NCI-H82 treated with DMSO at 0.1 percent for 48 hours (cell line): Measurements from ENCODE around the gene HARS2.
"Not testable (repeated sequence)": the region's sequence is repeated elsewhere in the genome, so short reads cannot be mapped to it uniquely, and the experiment has no call there.

Experiments used
- DNase-seq: peaks from one replicate; lab custom pipeline; 2025; ENCODE audit not compliant: unreplicated experiment; lab: John Stamatoyannopoulos, UW

The HARS2 gene, protein sequence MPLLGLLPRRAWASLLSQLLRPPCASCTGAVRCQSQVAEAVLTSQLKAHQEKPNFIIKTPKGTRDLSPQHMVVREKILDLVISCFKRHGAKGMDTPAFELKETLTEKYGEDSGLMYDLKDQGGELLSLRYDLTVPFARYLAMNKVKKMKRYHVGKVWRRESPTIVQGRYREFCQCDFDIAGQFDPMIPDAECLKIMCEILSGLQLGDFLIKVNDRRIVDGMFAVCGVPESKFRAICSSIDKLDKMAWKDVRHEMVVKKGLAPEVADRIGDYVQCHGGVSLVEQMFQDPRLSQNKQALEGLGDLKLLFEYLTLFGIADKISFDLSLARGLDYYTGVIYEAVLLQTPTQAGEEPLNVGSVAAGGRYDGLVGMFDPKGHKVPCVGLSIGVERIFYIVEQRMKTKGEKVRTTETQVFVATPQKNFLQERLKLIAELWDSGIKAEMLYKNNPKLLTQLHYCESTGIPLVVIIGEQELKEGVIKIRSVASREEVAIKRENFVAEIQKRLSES

DNA sequence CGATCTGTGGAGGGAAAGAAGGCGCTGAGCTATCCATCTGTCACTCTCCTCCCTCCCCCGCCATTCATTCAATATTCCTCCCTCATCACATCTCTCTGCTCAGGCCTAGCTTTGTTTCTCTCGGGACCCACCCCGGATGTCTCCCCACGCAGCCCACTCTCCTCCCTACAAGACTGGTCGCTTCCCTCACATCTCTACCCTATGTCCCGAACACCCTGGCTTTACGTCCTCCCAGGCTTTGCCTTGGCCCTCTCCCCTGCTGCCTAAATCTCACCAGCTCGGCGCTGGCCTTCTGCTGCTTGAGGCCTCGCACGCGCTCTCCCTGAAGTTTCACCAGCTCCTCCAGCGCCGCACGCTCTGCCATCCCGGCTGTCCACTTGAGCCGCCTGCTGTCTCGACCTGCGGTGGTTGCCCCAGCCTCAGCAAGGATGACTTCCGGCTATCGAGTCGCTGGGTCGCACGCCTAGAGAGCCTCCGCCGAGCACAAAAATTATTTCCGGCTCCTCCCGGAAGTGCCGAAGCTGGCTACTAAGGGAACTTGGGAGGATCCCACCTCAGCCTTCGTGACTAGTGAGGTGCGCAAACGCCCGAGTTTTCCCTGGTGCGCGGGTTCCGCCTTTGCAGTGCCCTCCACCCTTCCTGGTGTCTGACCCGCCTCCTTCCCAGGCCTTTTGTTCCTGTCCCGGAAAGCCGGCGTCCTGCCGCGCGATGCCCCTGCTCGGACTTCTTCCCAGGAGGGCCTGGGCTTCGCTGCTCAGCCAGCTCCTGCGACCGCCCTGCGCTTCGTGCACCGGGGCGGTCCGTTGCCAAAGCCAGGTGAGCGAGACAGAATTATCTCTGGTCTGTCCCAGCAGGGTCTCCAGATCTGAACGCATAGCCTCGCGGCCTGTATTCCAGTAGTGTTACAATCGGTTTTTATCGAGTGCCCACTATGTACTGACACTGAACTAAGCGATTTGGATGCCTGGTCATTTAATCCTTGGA lies at the start of gene HARS2, which contains the start of gene HARS1:
HARS2 (plus strand) TSS at position 515 of the 984 bp plus-strand sequence; CDS start at position 709, 194 bp downstream.
HARS1 (minus strand) TSS at position 430 of the 984 bp plus-strand sequence; CDS start at position 364, 66 bp downstream.
- DNase-seq = peak; percentile 49

DNA sequence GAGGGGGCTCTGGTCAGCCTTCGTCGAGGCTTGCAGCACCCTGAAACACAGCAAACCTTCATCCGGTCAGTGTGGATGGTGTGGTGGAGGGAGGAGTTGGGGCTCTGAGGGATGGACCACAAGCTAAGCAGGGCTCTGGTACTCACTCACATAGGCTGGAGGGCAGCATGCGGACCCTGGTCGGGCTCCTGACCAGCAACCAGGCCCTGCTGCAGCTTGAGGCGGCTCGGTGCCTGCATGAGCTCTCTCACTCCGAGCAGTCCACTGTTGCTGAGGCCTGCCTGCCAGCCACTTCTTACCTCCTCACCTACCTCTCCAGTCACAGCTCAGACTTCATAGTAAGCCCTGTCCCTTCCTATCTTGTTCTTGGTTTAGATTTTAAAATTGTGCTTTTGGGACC lies 49.5 kb upstream of the HARS2 start:
- DNase-seq = no peak

DNA sequence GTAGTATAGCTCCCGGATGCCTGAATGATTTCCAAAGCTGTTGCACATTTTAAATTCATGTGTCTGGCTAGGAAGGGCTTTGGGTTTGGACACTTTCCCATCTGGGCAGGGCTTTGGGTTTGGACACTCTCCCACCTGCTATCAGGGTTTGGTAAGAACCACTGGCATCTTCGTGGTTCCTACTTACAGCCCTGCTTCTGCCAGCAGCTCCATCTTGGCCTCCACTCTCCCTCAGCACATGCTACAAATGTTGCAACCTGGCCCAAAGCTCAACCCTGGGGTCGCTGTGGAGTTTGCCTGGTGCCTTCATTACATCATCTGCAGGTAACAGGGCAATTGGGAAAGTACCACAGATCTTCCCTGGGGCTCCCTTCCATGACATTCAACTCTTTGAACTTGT lies 48.5 kb upstream of the HARS2 start:
- no peak for DNase-seq

DNA sequence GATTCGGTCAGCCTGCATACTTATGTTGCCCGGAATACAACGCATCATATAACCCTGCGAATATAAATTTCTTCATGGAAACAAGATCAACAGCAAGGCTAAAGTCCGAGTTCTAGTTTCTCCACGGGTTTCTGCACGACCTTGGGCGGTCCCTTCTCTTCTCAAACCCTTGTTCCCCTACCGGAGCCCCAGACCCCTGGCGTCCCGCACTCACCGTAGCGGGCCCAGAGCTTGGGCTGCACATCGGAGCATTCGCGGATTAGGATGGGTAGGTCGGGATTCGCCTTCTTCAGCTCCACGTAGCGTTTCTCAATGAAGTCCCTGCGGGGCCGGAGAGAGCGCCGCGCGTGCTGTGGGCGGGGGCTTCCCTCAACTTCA lies 44.2 kb upstream of the HARS2 start:
- no peak for DNase-seq

DNA sequence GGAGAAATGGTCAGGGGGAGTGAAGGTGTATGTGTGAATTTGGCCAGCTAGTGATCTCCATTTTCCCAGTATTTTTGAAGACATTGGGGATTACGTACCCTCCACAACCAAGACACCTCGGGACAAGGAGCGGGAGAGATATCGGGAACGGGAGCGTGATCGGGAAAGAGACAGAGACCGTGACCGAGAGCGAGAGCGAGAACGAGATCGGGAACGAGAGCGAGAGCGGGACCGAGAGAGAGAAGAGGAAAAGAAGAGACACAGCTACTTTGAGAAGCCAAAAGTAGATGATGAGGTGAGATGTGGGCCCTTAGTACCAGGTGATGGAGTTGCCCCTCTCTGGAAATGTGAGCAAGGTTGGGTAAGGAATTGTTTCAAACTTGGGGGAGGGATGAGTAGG lies 32.4 kb upstream of the HARS2 start:
- no peak for DNase-seq

DNA sequence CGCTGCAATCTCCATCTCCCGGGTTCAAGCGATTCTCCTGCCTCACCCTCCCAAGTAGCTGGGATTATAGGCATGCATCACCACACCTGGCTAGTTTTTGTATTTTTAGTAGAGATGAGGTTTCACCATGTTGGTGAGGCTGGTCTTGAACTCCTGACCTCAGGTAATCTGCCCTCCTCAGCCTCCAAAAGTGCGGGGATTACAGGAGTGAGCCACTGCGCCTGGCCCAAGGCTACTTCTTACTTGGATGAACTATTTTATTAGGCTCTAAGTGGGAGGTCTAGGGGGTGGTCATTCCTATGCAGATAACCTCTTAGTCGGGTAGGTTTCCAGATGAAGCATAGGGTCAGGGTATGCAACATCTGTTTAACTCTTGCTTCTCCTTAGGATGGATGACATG lies 30.9 kb upstream of the HARS2 start:
- DNase-seq = not testable (repeated sequence)

DNA sequence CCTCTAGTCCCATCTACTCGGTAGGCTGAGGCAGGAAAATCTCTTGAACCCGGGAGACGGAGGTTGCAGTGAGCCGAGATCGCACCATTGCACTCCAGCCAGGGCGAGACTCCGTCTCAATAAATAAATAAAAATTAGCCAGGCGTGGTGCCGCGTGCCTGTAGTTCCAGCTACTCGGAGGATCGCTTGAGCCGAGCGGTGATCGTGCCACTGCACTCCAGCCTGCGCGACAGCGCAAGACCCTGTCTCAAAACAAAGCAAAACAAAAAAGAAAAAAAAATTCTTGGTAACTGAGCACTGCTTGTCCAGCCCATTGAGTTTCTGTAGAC lies 27.3 kb upstream of the HARS2 start:
- DNase-seq = no peak

DNA sequence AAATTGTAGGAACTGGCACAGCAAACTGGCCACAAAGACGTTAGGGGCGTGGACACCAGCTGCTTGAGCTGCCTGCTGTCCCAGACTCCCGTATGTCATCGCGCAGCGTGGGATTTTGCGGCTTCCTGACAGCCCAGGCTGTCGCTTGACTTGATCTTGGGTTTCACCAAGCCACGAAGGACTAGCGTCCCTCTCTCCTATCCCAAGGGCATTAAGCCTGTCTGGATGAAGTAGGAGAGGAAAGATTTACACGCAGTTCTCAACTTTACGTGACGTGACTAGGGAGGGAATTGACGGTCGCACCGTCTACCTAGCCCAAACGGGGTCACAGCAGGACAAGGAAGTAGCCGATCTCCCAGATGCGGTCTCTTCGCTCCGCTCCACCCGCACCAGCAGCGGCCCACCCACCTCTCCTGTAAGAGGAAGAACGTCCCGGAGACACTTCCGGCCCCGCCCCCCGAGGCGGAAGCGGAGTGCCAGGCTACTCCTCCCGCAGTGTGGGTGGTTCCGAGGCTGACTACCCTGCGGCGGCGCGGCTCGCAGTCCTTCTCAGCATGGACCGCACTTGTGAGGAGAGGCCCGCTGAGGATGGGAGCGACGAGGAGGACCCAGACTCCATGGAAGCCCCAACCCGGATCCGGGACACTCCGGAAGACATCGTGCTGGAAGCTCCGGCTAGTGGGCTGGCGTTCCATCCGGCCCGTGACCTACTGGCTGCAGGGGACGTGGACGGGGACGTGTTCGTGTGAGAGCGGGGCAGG lies 26.7 kb upstream of the HARS2 start, which contains the start of gene WDR55:
WDR55 (plus strand) TSS at position 546 of the 761 bp plus-strand sequence; CDS start at position 555, 9 bp downstream.
- peak; percentile 63 for DNase-seq

DNA sequence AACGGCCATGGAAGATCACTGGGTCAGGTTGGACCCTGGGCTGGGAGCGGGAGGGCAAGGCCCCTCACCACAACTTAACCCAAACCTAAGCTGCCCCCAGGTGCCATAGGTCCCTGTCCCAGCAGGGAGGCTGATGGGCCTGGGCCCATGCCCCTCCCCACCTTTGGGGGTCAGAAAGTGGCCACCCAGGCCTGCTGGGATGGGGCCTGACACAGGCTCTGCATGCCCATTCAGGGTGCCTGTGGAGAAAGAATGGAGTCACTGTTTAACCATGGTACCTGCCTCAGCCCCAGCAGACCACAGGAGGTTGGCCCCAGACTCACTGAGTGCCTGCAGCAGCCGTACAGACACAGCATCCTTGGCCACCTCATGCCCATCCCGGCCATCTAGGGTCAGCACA lies 20.2 kb upstream of the HARS2 start:
- not testable (repeated sequence) for DNase-seq

DNA sequence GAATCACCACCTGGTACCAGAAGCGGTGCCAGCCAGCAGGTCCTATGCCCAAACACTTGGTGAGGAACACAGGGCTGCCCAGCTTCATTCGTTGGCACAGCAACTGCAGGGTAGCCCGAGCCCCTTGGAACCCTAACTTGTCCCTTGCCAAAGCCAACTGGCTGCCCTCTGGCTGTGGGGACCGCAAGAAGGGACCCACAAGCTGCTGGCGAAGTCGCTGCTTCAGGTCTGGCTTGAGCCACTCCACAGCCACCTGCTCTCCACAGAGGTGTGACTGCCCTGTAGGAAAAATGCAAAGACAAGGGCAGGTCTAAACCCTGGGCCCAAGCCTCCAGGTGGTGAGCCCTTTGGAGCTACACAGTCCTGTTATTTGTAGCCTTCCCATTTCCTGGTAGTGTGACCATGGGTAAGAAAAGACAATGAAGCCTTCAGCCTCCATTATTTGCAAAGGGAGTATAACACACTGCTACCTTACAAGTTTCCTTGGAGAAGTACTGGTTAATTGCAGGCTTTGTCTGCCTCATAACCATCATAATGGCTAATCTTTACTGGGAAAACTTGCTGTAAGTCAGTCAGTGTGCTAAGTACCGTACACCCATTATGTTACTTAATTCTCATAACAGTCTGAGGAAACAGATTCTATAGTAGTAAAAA lies 19.7 kb upstream of the HARS2 start:
- no peak for DNase-seq

DNA sequence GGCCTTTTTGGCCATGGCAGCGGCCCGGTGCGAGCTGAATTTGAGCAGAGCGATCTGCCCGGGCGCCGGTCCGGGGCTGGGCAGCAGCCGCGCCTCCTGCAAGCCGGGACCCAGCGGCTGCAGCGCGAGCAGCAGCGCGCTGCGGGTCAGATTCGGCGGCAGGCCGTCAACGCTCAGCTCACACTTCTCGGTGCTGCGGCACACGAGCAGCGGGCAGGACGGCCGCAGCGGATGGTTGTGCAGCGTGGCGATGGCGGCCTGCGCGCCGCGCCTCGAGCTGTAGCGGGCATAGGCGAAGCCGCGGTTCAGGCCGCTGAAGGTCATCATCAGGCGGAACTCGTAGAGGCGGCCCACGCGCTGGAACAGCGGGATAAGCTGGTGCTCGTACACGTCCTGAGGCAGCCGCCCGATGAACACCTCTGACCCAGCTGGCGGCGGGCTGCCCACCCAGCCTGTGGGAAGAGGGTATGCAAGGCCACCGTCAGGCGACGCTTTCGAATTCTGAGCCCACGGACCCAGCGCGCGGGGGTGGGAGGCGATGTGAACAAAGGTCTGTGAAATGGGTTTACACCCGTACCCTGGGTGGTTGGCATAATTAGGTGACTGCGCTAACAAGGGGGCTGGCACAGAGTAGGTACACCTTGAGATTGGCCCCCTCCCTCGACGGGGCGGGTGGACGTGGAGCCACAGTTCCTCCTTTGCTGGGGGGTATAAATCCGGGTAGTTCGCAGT lies 18.6 kb upstream of the HARS2 start:
- DNase-seq = no peak

DNA sequence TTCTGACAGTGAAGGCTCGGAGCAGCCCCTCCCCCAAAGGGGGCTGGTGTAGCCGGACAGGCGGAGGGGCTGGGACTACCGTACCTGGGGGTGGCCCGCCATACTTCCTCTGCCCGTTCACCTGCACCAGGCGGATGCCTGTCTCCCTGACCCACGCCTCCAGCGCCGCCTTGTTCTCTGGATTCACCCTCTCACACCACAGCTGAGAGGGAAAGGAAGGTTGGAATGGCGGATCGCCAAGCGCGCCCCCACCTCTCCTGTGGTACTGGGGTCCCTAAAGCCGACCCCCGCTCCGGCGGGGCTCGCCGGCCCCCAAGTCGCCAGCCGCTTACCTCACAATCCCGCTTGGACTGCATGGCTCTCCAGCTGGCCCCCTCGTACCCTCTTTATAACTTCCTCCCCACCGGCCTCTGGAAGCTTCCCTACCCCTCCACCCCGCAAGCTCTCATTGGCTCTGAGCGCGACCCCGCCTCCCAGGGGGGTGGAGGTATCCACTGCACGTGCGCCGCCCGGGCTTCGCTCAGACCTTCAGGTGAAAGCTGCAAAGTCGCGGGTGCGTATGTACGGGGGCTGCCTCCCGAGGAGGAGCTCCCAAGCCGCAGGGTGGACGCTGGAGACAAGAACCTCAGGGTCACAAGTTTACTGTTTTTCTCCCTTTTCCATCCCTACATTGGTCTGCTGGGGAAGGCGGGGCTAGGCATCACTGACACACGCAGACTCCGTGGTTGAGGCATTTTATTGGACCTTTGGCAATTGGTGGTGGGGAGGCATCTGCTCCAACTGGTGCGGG lies 17.9 kb upstream of the HARS2 start, which contains the start of gene DND1:
DND1 (minus strand) TSS at position 390 of the 790 bp plus-strand sequence; CDS start at position 356, 34 bp downstream.
- DNase-seq = no peak

DNA sequence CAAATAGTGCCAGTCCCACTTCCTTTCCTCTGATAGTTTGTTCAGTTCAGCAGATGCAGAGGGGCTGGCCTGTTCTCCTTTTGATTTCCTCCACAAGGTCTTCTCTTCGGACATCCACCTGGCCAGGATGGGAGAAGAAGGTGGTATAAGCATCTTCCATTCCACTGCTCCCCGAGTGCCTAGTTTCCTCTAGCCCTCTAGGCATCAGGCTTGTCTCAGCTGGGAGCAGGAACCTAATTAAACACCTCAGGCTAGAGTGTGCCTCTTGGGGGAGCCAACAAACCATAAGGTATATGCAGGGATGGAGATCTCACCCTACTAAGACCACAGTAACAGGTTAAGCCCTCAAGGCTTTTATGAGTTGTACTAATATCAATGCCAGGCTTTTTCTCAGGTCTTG lies 17.0 kb upstream of the HARS2 start:
- no peak for DNase-seq

DNA sequence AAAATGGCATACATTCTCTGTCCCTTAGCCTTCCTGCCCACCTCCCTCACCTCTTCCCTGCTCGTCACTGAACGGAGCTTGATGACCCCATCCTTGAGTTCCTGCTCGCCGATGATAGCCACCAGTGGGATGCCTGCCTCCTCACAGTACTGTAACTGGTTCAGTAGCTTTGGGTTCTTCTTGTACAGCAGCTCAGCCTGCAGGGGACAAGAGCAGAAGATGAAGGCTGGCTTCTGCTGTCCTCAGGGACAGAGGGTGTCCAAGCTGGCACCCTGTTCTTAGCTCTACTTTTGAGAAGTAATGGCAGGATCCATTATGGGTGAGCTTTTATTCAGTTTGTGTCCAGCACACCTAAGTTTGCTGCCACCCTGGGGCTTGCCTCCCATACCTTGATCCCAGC lies 16.6 kb upstream of the HARS2 start:
- DNase-seq = no peak

DNA sequence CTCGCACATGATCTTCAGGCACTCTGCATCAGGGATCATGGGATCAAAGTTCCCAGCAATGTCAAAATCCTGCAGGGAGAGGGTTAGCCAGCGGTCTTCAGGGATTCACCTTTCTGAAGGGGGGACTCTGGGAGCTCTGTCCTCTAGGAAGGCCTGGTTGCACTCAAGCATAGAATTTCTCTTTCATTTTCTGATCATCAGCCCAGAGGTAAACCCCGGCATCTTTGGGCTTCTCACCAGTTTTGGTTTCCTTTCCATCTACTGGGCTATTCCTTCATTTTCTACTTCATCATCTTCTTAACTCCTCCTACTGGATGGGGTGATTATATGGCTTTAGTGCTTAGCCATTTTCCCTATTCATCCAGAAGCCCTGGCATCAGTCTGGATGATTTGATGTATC lies 13.3 kb upstream of the HARS2 start:
- no peak for DNase-seq

DNA sequence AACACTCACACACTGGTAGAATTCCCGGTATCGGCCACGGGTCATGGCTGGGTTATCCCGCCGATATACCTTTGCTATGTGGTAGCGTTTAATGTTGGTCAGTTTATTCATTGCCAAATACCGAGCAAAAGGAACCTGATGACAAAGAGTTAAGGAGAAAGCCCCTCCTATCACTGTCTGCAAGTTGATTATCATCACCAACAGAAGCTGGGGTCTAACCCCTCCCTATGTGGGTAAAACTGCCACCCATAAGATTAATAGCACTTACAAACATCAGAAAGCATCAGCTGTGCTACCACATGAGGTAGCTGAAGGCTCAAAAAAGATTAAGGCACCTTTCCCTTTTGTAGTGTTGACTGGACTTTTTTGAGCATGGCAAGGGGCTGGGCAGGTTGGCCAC lies 12.3 kb upstream of the HARS2 start:
- no peak for DNase-seq

DNA sequence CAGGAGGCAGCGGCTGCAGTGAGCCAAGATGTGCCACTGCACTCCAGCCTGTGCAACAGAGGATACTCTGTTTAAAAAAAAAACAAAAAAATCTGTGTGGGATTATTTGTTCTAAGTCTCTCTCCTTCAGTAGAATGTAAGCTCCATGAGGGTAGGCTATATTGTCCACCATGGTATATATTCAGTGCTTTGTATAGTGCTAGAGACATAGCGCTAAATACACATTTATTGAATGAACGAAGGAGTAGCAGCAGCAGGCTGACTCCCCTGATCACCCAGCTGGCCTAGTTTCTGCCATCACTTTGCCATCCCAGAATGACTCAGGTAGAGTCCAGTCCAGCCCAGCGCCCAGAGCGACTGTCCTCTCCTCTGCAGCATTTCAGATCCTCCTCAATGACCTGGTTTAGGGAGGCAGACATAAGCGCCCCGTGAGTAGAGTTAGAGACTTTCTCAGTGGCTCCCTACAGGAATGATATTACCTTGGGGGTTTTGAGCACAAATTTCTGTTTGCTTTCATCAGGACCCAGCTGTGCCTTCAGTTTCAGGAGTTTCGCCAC lies 801 bp upstream of the HARS2 start:
- DNase-seq = no peak

DNA sequence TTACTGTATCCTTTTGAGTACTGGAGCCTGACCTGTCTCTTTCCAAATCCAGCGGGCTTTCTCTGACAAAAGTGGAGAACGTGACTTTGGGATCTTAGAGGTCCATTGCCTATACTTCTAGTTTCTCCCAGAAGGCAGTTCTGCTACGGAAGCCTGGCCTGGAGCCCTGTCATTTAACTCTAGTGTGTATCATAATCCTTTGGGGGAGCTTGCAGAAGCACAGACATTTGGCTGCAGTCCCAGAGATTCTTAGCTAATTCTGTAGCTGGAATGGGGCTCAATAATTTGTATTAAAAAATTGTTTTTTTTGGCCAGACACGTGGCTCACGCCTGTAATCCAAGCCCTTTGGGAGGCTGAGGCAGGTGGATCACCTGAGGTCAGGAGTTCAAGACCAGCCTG lies 3.0 kb downstream of the HARS2 start:
- DNase-seq = no peak
